ENCODE results near the gene SEL1L. TPM values are rescaled to one million over a fixed set of nuclear protein-coding genes. Genes with fewer than 3 reads are reported as not detected.

Gene SEL1L
- polyA plus RNA-seq, 1 of the 3 experiments (the other 2 are of a cell fraction), result 13.8 TPM

DNA sequence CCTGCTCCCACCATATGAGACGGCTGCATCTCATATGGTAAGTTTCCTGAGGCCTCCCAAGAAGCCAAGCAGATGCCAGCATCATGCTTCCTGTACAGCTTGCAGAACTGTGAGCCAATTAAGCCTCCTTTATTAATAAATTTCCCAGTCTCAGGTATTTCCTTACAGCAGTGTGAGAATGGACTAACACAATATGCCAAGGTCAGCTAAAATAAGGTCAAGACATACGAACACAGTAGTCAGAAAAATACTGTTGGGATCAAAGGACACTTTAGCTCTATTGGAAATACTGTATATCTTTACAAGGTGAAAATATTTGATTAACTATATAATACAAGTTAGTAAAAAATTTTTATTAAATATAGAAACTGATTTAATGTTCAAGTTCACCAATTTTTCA is 28.8 kb downstream of the SEL1L start:
- ChIA-PET CTCF (no interaction called here), POLR2A (no interaction called here)
- Histone ChIP-seq H4K20me1 (ENCODE audit: insufficient read depth) (peaks cover 5% of the 10 kb centered on the region; the same call in 1 of the 2 replicates), H3K4me1 (ENCODE audit: control insufficient read depth in 1 of 2, insufficient read depth in 2 of 2, low read depth in 1 of 2, low read length in 1 of 2) (no peaks in the 10 kb centered on the region; a peak in 1 of 4 replicates), H3K9ac (no peak overlapping the region), H3K36me3 (replicated peaks in 1 of 2; ENCODE audit: control insufficient read depth in 1 of 2, insufficient read depth in 2 of 2, low read length in 1 of 2) (peaks cover 59 to 66% of the 10 kb centered on the region in 2 experiments), H3K9me3 (no peaks in the 10 kb centered on the region), H3K27me3 (ENCODE audit: insufficient read depth) (no peaks in the 10 kb centered on the region), H3K79me2 (ENCODE audit: insufficient read depth) (peaks cover 6% of the 10 kb centered on the region; the same call in 1 of the 2 replicates), H3K9me2 (no peaks in the 10 kb centered on the region), H3K4me2 (no peak overlapping the region), H2AFZ (ENCODE audit: low read depth) (no peak overlapping the region), H3K4me3 (ENCODE audit: low read depth in 2 of 2, low read length in 1 of 2) (no peak overlapping the region; a peak in 1 of 4 replicates), H3K27ac (ENCODE audit: low read depth in 2 of 2, low read length in 1 of 2) (no peak overlapping the region), H3F3A (replicated peaks; ENCODE audit: insufficient read depth) (no peaks in the 10 kb centered on the region)
- WGBS (ENCODE audit: low lambda C conversion rate), result 98% methylated on average over 2 of the region's 2 CpGs
- no peak for DNase-seq
- TF ChIP-seq FOSL2 (IDR thresholded peaks at IDR 0.05; ENCODE audit: borderline replicate concordance, low read depth), result no peak
- TF ChIP-seq ZBTB33 (IDR thresholded peaks at IDR 0.05; ENCODE audit: borderline replicate concordance, low read depth), result no peak
- TF ChIP-seq JUND (IDR thresholded peaks at IDR 0.05), result no peak
- TF ChIP-seq ELF1 (IDR thresholded peaks at IDR 0.05), result no peak
- TF ChIP-seq TEAD4 (IDR thresholded peaks at IDR 0.05; ENCODE audit: borderline replicate concordance, insufficient read depth), result no peak
- TF ChIP-seq POLR2AphosphoS5 (IDR thresholded peaks at IDR 0.05; ENCODE audit: low read depth, low read length), result no peak
- no peak for TF ChIP-seq FOXJ3 (CRISPR knock-in tag; IDR thresholded peaks at IDR 0.05)
- no peak for TF ChIP-seq YY1 (IDR thresholded peaks at IDR 0.05; ENCODE audit: low read depth)
- TF ChIP-seq RXRA (IDR thresholded peaks at IDR 0.05; ENCODE audit: borderline replicate concordance, low read depth), result no peak
- no peak for TF ChIP-seq RFX5 (IDR thresholded peaks at IDR 0.05; ENCODE audit: low read length)
- TF ChIP-seq NFIC (IDR thresholded peaks at IDR 0.05; ENCODE audit: borderline replicate concordance), result no peak
- TF ChIP-seq RAD21 (IDR thresholded peaks at IDR 0.05; ENCODE audit: low read length), result no peak
- TF ChIP-seq SMC3 (IDR thresholded peaks at IDR 0.05; ENCODE audit: low read depth, low read length), result no peak

DNA sequence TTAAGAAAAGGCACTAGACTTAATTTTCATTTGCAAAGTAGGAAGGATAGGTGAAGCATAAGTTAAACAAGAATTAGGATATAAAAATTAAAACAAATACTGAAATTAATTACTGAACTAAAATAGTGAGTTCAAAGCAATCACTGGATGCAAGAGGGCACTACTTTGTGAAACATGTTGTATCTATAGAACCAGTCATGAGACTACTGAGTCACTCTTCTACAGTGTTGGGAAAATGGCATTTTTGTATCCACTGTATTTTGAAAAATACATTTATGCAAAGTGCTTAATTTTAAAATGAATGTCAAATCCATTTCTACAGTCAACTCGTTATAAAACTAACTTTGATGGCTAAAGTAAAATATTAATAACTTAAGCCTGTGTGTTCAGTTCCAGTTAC is 47.9 kb downstream of the SEL1L start:
- H2AFZ ChIP-seq (ENCODE audit: low read depth), result no peak overlapping the region
- H3K9me2 ChIP-seq, result no peaks in the 10 kb centered on the region
- no peaks in the 10 kb centered on the region for H4K20me1 ChIP-seq (ENCODE audit: insufficient read depth)
- H3K9me3 ChIP-seq, result no peaks in the 10 kb centered on the region
- no peaks in the 10 kb centered on the region for H3K79me2 ChIP-seq (ENCODE audit: insufficient read depth)
- no peak overlapping the region for H3K4me3 ChIP-seq (ENCODE audit: low read depth in 2 of 2, low read length in 1 of 2)
- TF ChIP-seq NRF1 (IDR thresholded peaks at IDR 0.05; ENCODE audit: low read depth, low read length), result no peak
- TF ChIP-seq, protein P1, sequence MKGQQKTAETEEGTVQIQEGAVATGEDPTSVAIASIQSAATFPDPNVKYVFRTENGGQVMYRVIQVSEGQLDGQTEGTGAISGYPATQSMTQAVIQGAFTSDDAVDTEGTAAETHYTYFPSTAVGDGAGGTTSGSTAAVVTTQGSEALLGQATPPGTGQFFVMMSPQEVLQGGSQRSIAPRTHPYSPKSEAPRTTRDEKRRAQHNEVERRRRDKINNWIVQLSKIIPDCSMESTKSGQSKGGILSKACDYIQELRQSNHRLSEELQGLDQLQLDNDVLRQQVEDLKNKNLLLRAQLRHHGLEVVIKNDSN (IDR thresholded peaks at IDR 0.05; ENCODE audit: borderline replicate concordance, low read depth), result no peak
- TF ChIP-seq GABPA (IDR thresholded peaks at IDR 0.05; ENCODE audit: low read depth), result no peak
- TF ChIP-seq, protein P2, sequence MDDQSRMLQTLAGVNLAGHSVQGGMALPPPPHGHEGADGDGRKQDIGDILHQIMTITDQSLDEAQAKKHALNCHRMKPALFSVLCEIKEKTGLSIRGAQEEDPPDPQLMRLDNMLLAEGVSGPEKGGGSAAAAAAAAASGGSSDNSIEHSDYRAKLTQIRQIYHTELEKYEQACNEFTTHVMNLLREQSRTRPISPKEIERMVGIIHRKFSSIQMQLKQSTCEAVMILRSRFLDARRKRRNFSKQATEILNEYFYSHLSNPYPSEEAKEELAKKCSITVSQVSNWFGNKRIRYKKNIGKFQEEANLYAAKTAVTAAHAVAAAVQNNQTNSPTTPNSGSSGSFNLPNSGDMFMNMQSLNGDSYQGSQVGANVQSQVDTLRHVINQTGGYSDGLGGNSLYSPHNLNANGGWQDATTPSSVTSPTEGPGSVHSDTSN (IDR thresholded peaks at IDR 0.05), result no peak
- TF ChIP-seq FOXM1 (IDR thresholded peaks at IDR 0.05; ENCODE audit: low read depth), result no peak
- TF ChIP-seq ELF1 (IDR thresholded peaks at IDR 0.05), result no peak
- TF ChIP-seq EZH2phosphoT487 (IDR thresholded peaks at IDR 0.05; ENCODE audit: borderline replicate concordance, low read depth), result no peak
- TF ChIP-seq, protein P3, sequence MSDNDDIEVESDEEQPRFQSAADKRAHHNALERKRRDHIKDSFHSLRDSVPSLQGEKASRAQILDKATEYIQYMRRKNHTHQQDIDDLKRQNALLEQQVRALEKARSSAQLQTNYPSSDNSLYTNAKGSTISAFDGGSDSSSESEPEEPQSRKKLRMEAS (IDR thresholded peaks at IDR 0.05; ENCODE audit: low read depth), result no peak
- TF ChIP-seq EP300 (IDR thresholded peaks at IDR 0.05; ENCODE audit: borderline replicate concordance in 1 of 2, low read depth in 1 of 2, low read length in 1 of 2), result no peak
- no peak for TF ChIP-seq FOSL2 (IDR thresholded peaks at IDR 0.05; ENCODE audit: borderline replicate concordance, low read depth)
- no peak for TF ChIP-seq TAF1 (IDR thresholded peaks at IDR 0.05; ENCODE audit: borderline replicate concordance, low read depth, low read length)
- TF ChIP-seq FOXJ3 (CRISPR knock-in tag; IDR thresholded peaks at IDR 0.05), result no peak
- ChIA-PET CTCF (interaction anchor here (1.7 kb wide), 1 partner anchor 11 kb away, joined by 5 read pairs; no protein-coding TSS in a partner anchor), POLR2A (no interaction called here)
- peaks cover 68 to 85% of the 10 kb centered on the region in 2 experiments for H3K36me3 ChIP-seq (replicated peaks in 1 of 2; ENCODE audit: control insufficient read depth in 1 of 2, insufficient read depth in 2 of 2, low read length in 1 of 2)
- H3K27me3 ChIP-seq (ENCODE audit: insufficient read depth), result no peaks in the 10 kb centered on the region
- no peak overlapping the region for H3K27ac ChIP-seq (ENCODE audit: low read depth in 2 of 2, low read length in 1 of 2)
- DNase-seq, result no peak
- H3K4me1 ChIP-seq (ENCODE audit: control insufficient read depth in 1 of 2, insufficient read depth in 2 of 2, low read depth in 1 of 2, low read length in 1 of 2), result no peaks in the 10 kb centered on the region
- H3K4me2 ChIP-seq, result no peak overlapping the region
- no peak overlapping the region for H3K9ac ChIP-seq
- H3F3A ChIP-seq (replicated peaks; ENCODE audit: insufficient read depth), result no peaks in the 10 kb centered on the region
- 82% methylated on average over 1 of the region's 1 CpG for WGBS (ENCODE audit: low lambda C conversion rate)

All from SK-N-SH (cell line).